ENCODE measurements around the gene DEPP1. TPM values are rescaled to one million over a fixed set of nuclear protein-coding genes. Genes with fewer than 3 reads are reported as not detected.
A peak's percentile ranks its signal among the peaks of the same experiment; 100 is the strongest.

Gene DEPP1
- polyA plus RNA-seq, 2 of the 4 experiments (the other 2 are of a cell fraction): 0.46 to 0.92 TPM

DNA sequence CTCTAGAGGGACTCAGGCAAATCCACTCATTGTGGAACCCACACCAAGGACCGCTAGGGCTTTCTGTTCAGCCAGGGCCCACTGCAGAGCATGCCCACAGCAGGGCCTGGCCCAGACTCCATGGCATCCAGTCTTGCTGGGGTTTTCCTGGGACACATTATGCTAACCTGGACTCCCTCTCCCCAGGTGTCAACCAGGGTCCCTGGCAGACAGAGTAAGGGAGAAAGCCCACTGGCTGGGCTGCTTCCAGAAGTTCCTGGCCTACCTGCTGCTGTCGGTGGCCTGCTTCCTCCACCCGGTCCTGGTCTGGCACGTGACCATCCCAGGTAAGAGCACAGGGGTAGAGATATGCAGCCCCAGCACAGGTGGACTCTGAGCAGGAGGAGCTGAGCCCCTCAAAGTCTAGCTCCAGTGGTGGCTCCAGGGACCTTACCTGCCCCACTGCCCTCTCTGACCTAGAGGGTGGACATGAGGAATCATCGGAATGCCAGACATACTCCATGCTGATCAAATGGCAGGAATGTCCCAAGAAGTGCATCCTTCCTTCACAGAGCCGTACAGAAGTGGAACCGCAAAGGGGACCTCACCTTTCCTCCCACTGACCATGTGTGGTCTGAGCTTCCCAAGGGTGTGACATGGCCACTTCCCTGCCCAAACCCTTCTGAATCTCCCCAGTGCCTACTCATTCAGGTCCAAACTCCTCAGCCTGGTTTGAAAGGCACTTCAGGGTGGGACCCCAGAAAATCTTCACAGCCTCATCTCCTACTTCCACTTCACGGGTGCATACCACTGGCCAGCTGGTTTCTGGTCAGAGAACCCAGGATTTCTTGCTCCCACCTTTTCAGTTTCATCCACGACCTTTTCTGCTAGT lies 44.9 kb downstream of the DEPP1 start:
- FAIRE-seq: no peak
- H3K9me3 ChIP-seq: no peaks in the 10 kb centered on the region
- ATAC-seq: no peak
- WGBS (ENCODE audit: missing lambda C conversion rate): 51% methylated on average over 8 of the region's 9 CpGs
- CTCF ChIA-PET: interaction anchor here (0.6 to 4.4 kb wide), 23 partner anchors 8 to 502 kb away, joined by 3 to 69 read pairs (median 7); partner anchors contain the start of gene DEPP1
- H3K4me2 ChIP-seq: no peak overlapping the region
- H3K27ac ChIP-seq: no peak overlapping the region
- POLR2A ChIA-PET: no interaction called here
- no peaks in the 10 kb centered on the region for H3K4me1 ChIP-seq
- TF ChIP-seq CBX2 (IDR thresholded peaks at IDR 0.05; ENCODE audit: borderline replicate concordance, low read depth): no peak
- no peak for TF ChIP-seq SREBF2 (IDR thresholded peaks at IDR 0.05)
- TF ChIP-seq SMC3 (IDR thresholded peaks at IDR 0.05): no peak
- no peak for TF ChIP-seq POLR2A (IDR thresholded peaks at IDR 0.05; ENCODE audit: low read length)
- TF ChIP-seq HEYL (CRISPR knock-in tag; IDR thresholded peaks at IDR 0.05): no peak
- no peak for TF ChIP-seq KDM1A (IDR thresholded peaks at IDR 0.05; ENCODE audit: low read depth)
- TF ChIP-seq, protein P1, sequence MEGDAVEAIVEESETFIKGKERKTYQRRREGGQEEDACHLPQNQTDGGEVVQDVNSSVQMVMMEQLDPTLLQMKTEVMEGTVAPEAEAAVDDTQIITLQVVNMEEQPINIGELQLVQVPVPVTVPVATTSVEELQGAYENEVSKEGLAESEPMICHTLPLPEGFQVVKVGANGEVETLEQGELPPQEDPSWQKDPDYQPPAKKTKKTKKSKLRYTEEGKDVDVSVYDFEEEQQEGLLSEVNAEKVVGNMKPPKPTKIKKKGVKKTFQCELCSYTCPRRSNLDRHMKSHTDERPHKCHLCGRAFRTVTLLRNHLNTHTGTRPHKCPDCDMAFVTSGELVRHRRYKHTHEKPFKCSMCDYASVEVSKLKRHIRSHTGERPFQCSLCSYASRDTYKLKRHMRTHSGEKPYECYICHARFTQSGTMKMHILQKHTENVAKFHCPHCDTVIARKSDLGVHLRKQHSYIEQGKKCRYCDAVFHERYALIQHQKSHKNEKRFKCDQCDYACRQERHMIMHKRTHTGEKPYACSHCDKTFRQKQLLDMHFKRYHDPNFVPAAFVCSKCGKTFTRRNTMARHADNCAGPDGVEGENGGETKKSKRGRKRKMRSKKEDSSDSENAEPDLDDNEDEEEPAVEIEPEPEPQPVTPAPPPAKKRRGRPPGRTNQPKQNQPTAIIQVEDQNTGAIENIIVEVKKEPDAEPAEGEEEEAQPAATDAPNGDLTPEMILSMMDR (IDR thresholded peaks at IDR 0.05): no peak
- TF ChIP-seq TFCP2L1 (CRISPR knock-in tag; IDR thresholded peaks at IDR 0.05): no peak
- TF ChIP-seq, protein P2, sequence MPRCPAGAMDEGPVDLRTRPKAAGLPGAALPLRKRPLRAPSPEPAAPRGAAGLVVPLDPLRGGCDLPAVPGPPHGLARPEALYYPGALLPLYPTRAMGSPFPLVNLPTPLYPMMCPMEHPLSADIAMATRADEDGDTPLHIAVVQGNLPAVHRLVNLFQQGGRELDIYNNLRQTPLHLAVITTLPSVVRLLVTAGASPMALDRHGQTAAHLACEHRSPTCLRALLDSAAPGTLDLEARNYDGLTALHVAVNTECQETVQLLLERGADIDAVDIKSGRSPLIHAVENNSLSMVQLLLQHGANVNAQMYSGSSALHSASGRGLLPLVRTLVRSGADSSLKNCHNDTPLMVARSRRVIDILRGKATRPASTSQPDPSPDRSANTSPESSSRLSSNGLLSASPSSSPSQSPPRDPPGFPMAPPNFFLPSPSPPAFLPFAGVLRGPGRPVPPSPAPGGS (IDR thresholded peaks at IDR 0.05): no peak
- DNase-seq (ENCODE audit: low read depth in 1 of 2, low spot score in 1 of 2): no peak
- no peak overlapping the region for H3K4me3 ChIP-seq

DNA sequence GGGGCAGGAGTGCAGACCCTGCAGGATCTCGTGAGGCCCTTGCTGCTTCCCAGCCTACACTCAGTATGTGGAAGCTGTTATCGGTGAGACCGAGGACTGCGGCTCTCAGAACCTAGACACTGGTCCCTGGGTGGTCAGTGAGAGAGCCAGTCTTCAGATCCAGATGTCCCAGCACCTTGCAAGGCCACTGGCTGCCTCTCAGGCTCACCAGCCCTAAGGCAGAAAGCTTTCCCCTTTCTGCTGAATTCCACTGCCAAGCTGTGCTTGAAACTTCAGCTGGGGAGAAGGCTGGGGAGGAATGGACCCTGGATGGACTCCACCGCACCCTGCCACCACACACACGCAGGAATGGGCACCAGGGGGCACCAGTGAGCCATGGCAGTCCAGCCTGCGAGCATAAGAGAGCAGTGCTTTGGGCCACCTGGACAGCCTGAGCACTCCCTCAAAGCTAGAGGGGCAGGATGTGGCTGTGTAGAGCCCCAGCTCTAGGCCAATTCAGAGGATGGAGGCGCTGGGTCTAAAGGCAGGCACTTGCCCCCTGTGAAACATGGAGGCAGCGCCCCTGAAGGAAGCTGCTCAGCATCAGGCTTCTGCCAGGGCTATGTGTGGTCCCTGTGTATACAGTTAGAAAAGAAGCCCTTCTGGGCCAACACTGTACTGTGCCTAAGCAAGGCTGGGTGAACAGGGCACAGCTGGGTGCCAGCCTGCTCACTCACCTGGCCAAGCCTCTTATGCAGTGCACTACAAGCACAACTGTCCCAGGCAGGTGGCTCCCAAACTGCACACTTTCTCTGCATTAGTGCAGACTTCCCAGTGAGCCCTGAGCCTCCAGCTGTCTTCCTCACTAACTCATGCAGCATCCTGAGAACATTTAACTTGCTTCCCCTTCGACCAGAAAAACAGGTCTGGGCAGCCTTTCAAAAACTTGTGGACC lies 45.8 kb downstream of the DEPP1 start:
- no peak for FAIRE-seq
- no peak overlapping the region for H3K27ac ChIP-seq

More for the DNA sequence above, 45.8 kb downstream of the DEPP1 start:
- no peak for TF ChIP-seq PHF8 (IDR thresholded peaks at IDR 0.05; ENCODE audit: borderline replicate concordance, low read depth)
- TF ChIP-seq NPAS2 (CRISPR knock-in tag; IDR thresholded peaks at IDR 0.05; ENCODE audit: borderline replicate concordance): no peak
- TF ChIP-seq RAD21 (conservative IDR thresholded peaks at IDR 0.05 in 1 of 2, IDR thresholded peaks at IDR 0.05 in 1 of 2): peak; percentile 84 to 90
- TF ChIP-seq ZFP36 (IDR thresholded peaks at IDR 0.05; ENCODE audit: borderline replicate concordance, partially characterized antibody): no peak
- TF ChIP-seq TP53 (CRISPR knock-in tag; IDR thresholded peaks at IDR 0.05): no peak
- TF ChIP-seq, protein P3, sequence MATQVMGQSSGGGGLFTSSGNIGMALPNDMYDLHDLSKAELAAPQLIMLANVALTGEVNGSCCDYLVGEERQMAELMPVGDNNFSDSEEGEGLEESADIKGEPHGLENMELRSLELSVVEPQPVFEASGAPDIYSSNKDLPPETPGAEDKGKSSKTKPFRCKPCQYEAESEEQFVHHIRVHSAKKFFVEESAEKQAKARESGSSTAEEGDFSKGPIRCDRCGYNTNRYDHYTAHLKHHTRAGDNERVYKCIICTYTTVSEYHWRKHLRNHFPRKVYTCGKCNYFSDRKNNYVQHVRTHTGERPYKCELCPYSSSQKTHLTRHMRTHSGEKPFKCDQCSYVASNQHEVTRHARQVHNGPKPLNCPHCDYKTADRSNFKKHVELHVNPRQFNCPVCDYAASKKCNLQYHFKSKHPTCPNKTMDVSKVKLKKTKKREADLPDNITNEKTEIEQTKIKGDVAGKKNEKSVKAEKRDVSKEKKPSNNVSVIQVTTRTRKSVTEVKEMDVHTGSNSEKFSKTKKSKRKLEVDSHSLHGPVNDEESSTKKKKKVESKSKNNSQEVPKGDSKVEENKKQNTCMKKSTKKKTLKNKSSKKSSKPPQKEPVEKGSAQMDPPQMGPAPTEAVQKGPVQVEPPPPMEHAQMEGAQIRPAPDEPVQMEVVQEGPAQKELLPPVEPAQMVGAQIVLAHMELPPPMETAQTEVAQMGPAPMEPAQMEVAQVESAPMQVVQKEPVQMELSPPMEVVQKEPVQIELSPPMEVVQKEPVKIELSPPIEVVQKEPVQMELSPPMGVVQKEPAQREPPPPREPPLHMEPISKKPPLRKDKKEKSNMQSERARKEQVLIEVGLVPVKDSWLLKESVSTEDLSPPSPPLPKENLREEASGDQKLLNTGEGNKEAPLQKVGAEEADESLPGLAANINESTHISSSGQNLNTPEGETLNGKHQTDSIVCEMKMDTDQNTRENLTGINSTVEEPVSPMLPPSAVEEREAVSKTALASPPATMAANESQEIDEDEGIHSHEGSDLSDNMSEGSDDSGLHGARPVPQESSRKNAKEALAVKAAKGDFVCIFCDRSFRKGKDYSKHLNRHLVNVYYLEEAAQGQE (IDR thresholded peaks at IDR 0.05): no peak
- TF ChIP-seq SMC3 (IDR thresholded peaks at IDR 0.05): peak; percentile 76
- TF ChIP-seq EHF (CRISPR knock-in tag; IDR thresholded peaks at IDR 0.05): no peak
- TF ChIP-seq, protein P1 (IDR thresholded peaks at IDR 0.05): peak; percentile 73
- peak; percentile 49; the same call in 1 of the 2 replicates for TF ChIP-seq MYC (IDR thresholded peaks at IDR 0.05; ENCODE audit: borderline replicate concordance, low read length)
- TF ChIP-seq ZNF302 (CRISPR knock-in tag; IDR thresholded peaks at IDR 0.05): no peak
- TF ChIP-seq FOSB (CRISPR knock-in tag; IDR thresholded peaks at IDR 0.05): no peak
- ATAC-seq (peak; percentile 92 to 98), DNase-seq (ENCODE audit: low read depth in 1 of 2, low spot score in 1 of 2) (peak; percentile 36 to 71)
- Histone ChIP-seq H3K4me2 (no peak overlapping the region), H3K9me3 (no peaks in the 10 kb centered on the region), H3K4me1 (no peaks in the 10 kb centered on the region), H3K4me3 (no peak overlapping the region)
- CTCF ChIA-PET: interaction anchor here (0.6 to 4.4 kb wide), 29 partner anchors 8 to 1283 kb away, joined by 3 to 69 read pairs (median 4); partner anchors contain the start of genes DEPP1 and TMEM72
- POLR2A ChIA-PET: no interaction called here
- WGBS (ENCODE audit: missing lambda C conversion rate): 53% methylated on average over 6 of the region's 10 CpGs
